DMS153 treated with DMSO at 0.1 percent for 48 hours (cell line): ENCODE measurements around the gene COL9A1.
"Not testable (repeated sequence)": the region's sequence is repeated elsewhere in the genome, so short reads cannot be mapped to it uniquely, and the experiment has no call there.

Source experiments
- DNase-seq: peaks from one replicate; lab custom pipeline; 2025; ENCODE audit not compliant: unreplicated experiment; lab: John Stamatoyannopoulos, UW

Gene COL9A1

DNA sequence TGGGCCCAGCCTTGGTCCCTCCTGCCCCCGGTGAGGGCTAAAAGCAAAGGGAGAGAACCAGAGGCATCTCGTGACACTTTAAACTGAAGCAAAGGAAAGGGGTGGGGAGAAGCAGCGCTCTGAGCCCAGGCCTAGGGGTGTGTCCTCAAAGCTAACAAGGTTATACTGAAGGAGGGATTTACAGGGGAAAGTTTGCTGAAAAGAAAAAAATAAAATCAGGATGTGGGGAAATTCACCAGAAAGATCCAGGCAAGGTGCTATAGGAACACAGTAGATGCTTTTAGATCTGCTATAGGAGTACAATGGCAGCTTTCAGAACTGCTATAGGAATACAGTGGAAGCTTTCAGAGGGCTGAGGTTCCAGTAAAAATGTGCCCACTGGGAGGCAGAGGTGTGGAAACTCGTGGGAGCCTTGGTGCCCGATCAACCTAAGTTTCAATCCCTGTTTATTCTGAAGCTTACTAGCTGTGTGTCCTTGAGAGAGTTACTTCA is at the start of gene COL9A1:
Gene COL9A1 (minus strand): TSS at position 51 of the 492 bp plus-strand sequence. CDS start 160 bp downstream, outside the sequence.
- DNase-seq: no peak

DNA sequence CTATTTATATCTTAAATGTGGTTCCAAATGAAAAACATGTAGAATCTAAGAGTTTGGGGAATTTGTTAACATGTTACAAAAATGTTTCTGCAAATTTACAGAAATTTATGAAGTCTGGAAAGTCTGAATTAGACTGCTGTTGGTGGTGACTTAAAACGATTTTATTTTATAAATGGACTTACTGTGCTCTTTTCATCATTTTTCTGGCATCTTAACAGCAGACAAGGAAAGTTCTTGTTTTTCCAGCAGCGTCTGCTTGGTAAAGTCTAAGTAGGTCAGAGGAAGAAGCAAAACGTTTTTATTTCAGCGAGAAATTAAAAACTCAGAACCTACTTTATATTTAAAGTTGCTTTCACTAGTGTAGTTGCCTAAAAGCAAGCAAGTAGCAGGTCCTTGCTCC is 48.6 kb upstream of the COL9A1 start:
- DNase-seq: no peak

DNA sequence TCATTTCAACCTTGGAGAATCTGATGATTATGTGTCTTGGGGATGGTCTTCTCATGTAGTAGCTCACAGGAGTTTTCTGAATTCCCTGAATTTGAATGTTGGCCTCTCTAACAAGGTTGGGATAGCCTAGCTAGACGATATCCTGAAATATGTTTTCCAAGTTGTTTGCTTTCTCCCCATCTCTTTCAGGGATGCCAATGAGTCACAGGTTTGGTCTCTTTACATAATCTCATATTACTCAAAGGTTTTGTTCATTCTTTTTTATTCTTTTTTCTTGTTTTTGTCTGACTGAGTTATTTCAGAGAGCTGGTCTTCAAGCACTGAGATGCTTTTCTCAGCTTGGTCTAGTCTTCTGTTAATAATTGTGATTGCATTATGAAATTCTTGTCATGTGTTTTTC is 42.7 kb upstream of the COL9A1 start:
- DNase-seq: no peak

DNA sequence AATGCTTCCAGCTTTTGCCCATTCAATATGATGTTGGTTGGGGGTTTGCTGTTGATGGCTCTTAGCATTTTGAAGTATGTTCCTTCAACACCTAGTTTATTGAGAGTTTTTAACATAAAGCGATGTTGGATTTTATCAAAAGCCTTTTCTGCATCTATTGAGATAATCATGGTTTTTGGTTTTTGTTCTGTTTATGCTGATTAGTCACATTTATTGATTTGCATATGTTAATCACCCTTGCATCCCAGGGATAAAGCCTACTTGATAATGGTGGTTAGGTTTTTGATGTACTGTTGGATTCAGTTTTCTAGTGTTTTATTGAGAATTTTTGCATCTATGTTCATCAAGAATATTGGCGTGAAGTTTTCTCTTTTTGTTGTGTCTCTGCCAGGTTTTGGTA is 40.4 kb upstream of the COL9A1 start:
- DNase-seq: no peak

DNA sequence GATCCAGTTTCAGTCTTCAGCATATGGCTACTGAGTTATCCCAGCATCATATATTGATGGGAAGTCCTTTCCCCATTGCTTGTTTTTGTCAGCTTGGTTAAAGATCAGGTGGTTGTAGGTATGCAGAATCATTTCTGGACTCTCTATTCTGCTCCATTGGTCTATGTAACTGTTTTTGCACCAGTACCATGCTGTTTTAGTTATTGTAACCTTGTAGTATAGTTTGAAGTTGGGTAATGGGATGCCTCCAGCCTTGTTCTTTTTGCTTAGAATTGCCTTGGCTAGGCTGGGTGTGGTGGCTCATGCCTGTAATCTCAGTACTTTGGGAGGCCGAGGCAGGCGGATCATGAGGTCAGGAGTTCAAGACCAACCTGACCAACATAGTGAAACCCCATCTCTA is 36.9 kb upstream of the COL9A1 start:
- not testable (repeated sequence) for DNase-seq

DNA sequence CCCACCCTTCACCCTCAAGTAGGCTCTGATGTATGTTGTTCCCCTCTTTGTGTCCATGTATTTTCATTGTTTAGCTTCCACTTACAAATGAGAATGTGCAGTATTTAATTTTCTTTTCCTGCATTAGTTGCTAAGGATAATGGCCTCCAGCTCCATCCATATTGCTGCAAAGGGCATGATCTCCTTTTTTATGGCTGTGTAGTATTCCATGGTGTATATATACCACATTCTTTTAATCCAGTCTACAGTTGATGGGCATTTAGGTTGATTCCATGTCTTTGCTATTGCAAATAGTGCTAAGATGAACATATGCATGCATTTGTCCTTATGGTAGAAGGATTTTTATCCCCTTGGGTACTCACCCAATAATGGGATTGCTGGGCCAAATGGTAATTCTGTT is 35.9 kb upstream of the COL9A1 start:
- no peak for DNase-seq

DNA sequence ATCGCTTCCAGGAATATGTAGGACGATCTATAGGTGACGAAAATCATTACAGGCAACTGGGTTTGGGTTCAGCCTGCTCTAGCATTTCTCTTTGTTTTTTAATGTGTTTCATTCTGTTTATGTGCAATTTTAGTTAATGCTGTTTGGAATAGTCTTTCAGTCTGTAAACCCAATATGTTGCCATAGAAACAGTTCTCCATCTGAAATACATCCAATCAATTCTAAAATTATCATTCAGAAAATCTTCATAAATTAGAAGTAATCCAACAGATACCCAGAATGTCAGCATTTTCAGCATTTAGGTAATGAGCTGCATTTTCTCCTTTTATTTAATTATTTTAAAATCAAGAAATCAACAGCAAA is 34.8 kb upstream of the COL9A1 start:
- no peak for DNase-seq

DNA sequence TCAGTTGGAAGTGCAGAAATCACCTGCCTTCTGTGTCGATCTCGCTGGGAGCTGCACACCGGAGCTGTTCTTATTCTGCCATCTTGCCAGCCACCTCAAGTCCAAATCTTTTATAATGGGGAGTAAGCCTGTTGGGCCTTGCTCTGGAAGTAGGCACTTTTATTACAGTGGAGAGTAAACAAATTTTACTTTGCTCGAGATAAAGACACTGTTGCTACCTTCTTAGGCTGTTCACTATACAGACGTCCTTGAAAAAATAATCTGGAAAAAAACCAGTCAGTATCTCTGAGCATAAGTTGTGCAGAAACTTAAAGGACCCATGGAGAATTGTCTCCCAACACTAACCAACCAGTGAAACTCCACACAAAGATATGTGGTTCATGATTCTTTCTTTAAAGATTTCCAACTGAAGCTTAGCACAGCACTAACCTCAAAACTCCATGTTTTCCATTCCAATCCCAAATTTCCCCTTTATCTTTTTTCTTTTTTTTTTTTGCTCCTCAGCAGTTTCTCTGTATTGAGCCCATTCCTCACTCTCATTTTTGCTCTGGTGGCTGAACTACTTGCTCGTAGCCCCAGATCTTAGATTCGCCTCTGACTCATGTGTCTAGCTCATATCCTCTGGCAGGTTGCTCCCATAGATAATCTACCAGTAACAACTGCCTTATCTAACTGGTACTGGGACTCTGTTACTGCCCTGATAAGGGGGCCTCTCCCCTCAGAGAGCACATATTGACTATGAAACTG is 34.3 kb upstream of the COL9A1 start:
- DNase-seq: no peak

DNA sequence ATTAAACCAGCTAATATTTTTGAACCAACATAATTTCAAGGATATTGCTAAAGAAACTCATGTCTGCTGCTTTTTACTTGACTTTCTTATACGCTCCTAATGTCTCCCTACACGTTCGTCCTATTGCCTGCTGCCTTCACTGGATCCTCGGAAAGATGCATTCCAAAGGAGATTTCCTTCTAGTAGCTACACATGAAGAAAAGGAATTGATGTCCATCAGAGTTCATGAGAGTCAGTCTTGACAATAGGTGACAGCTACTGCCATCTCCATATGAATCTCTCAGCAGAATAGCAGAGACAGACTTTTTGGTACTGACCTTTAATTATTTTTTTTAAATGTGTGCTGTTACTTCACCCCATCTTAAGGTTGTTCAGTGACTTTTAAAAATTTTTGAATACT is 24.2 kb upstream of the COL9A1 start:
- DNase-seq: no peak

DNA sequence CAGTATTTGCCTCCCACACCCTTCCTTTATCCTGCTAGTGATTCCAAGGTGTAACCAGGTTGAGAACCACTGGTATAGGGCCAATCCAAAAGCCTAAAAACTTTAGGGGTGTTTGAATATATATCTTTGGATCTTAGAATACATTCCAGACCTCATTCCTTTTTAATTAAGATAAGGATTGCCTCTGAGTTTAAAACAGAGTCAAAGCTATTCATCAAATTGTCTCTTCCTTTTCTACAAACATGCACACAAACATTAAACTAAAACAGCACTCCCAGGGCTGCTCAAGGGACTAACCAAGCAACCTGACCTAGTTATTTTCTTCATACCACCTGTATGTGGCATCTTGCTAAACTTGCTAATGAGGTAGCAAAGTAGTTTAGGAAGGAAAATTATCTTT is 22.1 kb upstream of the COL9A1 start:
- DNase-seq: no peak

DNA sequence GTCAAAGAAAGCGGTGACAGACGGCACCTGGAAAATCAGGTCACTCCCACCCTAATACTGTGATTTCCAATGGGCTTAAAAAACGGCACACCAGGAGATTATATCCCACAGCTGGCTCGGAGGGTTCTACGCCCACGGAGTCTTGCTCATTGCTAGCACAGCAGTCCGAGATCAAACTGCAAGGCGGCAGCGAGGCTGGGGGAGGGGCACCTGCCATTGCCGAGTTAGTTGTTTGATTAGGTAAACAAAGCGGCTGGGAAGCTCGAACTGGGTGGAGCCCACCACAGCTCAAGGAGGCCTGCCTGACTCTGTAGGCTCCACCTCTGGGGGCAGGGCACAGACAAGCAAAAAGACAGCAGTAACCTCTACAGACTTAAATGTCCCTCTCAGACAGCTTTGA is 14.9 kb upstream of the COL9A1 start:
- DNase-seq: not testable (repeated sequence)

DNA sequence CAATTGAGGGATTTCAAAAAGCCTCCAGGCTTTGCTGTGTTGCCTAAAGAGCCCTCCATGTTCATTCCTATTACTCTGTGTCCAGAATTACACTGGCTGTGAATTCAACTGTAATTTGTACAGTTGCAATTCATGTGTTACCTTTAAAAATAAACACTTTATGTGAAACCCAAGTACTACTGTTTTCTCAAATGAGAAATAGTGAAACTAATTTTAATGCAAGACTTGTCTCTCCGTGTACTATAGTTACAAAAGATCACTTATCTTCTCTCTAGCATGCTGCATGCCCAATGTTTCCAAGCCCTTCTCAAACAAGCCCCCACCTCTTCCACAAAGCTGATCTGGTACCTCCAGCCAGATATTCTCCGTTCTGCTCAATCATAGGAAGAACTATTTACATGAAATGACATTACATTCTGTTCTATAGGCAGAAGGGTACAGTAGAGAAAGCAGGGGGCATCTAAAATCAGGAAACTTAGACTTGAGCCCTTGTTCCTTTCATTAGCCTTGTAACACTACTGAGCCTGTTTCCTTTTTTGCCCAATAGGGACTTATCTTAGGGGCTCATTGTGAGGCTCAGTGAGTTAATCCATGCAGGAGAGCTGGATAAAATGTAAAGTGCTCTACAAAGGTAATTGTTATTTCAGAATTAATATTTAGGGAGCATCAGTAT is 12.3 kb upstream of the COL9A1 start:
- no peak for DNase-seq

DNA sequence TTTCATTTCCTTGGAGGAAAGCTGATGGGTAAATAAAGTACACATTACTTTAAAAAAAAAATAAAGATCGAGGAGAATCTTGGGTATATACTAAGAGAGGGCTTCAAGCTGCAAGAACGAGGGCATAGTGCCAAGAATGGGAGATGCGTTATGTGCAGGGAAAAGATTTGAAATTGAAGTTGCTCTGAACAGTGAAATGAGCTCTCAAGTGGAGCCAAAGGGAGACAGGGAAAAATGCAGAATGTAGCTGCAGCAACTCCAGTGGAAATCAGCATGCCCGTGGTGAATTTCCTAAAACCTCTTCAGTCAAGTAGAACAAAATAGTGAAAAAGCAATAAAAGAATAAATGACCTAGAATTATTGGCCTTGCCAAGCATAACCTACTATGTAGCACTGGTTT is 11.4 kb upstream of the COL9A1 start:
- DNase-seq: no peak

DNA sequence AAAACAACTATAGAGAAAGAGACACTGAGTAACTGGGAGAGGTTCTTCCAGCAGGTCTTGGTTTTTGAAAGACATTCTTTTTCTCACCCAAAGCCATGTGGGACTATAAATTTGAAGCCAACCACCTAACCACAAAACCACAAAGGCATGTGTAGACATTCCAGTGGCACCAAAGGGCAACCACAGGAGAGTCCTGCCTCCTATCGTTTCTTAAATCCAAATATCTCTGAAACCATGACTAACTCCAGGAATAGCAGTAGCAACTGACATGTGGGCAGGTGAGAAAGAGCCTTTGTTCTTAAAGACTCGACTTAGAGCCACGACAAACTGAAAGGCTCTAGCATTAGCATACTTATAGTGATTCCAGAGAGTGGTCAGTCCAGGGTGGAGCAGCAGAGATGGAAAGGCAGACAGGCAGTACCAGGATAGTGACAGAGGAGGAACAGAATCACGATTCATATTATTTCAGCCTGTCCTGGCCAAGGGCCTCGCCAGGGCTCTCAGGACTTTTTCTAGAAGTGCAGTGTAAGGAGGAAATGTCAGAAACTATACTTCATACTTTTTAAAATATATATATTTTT is 9.4 kb upstream of the COL9A1 start:
- no peak for DNase-seq

DNA sequence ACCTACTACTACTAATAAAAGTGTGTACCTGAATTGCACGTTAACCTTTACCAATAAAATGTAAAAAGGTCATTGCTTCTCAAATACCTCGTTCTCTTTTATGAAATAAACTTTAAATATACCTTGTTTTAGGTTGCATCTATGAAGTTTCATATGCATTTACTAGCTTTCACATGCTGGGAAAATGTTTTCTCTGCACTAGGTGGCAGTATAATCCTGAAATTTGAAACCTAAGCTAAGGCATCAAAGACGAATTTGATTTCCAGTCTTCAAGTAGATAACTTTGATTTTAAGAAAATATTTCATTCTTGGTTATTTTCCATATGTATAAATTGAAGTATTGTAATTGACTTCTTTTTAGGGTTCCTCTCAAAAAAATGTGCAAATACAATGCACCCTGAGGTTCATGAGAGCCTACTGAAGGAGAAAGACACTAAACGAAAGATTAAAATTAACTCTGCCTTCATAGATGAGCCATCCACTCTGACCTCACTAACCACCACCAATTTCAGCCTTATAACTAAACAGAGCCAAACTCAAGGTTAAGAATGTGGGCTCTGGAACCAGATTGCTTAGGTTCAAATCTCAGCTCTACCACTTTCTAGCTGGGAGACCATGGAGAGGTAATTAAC is 7.3 kb upstream of the COL9A1 start:
- DNase-seq: peak; percentile 41

DNA sequence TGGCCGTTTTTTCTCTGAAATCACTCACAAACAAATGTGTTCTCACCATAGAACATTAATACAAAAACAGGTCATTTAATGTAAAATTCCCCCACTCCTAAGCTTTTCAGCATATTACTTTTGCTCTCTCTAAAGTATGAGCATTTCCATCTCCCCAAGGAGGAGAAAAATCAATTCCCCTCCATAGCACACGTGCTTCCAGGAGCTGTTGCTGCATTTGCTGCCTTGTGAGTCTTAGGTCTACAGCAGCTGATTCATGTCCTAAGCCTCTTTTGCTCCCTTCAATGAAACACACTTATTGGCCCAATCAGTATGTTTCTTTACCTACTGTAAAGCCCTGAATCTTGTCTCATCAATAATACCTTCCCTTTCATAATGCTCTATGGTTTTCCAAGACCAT is 6.4 kb upstream of the COL9A1 start:
- no peak for DNase-seq

DNA sequence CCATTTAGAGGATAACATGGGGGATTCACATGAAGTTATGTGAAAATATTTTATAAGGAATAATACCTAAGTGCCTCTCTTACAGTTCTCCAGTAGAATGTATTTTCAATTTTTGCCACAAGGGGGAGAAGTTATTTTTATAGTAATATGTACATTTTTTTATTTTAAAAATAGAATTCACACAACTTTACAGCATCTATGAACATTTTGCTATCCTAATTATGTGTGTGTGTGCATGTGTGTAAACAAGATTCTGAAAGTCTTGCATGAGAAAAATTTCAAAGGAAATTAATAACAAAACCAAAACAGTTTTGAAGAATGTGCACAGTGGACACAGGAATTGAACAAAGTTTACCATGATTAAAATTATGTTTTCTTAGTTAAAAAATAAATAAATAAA is 5.3 kb upstream of the COL9A1 start:
- DNase-seq: not testable (repeated sequence)

DNA sequence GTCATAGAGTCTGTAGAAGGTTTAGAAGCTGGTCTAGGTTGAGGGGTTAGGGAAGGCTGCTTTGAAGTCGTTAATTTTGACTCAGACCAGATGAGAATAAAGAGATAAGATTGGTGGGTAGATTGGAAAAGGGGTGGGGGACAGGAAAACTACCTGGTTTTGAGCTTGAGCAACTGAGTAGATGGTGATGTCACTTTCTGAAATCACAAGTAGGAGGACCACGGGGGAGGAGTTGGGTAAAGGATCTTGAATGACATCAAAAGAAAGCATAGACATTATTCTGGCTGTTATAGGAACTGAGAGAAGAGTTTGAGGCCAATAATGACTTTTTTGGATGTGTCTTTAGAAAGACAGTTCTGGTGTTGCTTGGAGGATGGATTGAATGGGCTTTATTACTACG is 4.1 kb upstream of the COL9A1 start:
- no peak for DNase-seq

DNA sequence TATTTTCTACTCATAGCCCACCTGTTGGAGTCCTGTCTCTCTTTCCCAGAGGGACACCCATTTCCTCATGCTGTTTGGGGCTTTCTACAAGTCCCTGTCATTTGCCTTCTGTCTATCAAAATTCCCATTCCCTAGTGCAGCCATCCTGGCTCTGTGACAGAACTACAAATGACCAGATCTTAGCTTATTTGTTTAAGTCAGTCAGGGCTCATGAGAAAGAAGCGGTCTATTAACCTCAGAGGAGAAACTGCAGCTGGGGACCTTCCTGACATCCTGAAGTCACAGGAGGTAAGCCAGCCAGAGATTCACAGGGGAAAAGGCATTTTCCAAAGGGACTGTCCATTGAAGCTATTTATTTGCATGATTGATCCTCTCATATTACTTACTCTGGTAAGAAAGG is 1.7 kb upstream of the COL9A1 start:
- no peak for DNase-seq

DNA sequence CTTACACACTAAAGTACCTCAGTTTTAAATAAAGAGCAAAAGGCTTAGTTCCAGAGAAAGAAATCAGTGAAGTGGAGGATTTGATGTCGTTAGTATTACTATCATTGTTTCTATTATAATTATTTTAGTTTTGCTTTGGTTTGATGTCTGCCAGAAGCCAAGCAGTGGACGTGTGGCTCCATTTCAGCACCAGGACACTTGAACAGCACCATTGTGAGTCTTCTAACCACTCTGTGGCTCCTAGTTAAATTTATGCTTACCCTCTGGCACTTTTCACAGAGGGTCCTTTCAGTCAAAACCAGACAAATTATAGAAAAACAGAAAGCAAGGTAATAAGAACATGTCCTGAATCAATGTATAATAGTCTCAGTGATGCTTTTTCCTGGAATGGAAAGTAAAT is 3.4 kb downstream of the COL9A1 start:
- no peak for DNase-seq

DNA sequence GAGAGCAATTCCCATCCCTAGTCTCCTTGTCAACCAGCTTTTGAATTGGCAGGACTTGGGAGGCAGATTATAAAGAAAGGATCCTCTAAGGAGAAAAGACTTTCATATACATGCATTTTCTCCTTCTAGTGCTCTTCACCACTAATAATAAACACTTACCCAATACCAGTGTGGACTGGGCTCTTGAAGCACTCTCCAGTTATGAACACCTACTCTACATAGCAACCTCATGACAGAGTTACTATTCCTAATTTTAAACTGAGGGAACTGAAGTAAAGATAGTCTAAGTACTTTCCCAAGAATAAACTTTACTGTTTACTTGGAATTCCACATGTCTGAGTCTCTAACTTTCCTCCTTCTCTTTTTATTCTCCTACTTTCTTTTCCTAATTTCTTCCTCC is 4.8 kb downstream of the COL9A1 start:
- DNase-seq: no peak

DNA sequence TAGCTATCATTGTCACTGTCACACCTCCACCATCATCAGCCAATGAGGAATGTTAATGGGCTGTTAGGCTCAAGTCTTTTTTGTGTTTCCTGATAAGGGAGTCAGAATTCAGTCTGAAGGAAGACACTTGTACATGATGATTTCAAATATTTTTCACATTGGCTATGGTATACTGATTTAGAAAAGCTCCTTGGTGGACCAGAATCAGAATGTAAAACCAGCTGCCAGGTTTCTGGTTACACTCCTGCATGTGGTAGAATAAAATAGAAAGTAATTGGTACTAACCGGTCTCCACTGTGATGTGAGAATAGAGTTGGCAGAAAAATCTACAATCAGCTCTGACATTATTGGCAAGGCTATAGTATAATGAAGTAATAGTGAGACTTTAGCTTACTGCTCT is 10.7 kb downstream of the COL9A1 start:
- DNase-seq: no peak
